SK-N-SH (cell line): ENCODE data around the gene RSAD2. TPM values are rescaled to one million over a fixed set of nuclear protein-coding genes. Genes with fewer than 3 reads are reported as not detected.
A peak's percentile ranks its signal among the peaks of the same experiment; 100 is the strongest.

Experiments used
- CTCF ChIA-PET: fragments of 300-600, 350-600 bp; formaldehyde crosslinking; extraction: SDS; loops from one replicate; lab custom pipeline; 2021; lab: Yijun Ruan, JAX
- POLR2A ChIA-PET: fragments of 350-600 bp; sonication (Branson Sonifier 250); formaldehyde crosslinking; extraction: SDS; loops from one replicate; lab custom pipeline; 2020; ENCODE audit warnings: antibody characterized with exemption, inconsistent platforms; lab: Yijun Ruan, JAX
- DNase-seq: peaks from one replicate; pipeline ENCODE4 v3.0.0; 2012
- H2AFZ ChIP-seq: fragments of 200-600 bp; sonication (generic); 2 replicates; pipeline ENCODE4 v1.8.1; 2016; ENCODE audit warnings: antibody characterized with exemption, mild to moderate bottlenecking, low read depth
- H3F3A ChIP-seq: fragments of 200-600 bp; sonication (generic); replicated peaks from 2 replicates; pipeline ENCODE3; 2016; ENCODE audit warnings: antibody characterized with exemption, mild to moderate bottlenecking; ENCODE audit not compliant: insufficient read depth
- H3K27ac ChIP-seq, 2 experiments: fragments of 200-500 bp in 1 of 2; fragments of 200-600 bp in 1 of 2; sonication (Bioruptor generic) in 1 of 2; sonication (generic), shearing (Covaris generic) in 1 of 2; 2 replicates each; pipeline versions ENCODE4 v1.5.1 to v1.6.1; 2014 to 2016; ENCODE audit warnings: low read depth in 2 of 2, inconsistent platforms in 1 of 2, low read length in 1 of 2, mild to moderate bottlenecking in 1 of 2, mixed read lengths in 1 of 2
- H3K27me3 ChIP-seq: fragments of 200-600 bp; sonication (generic), shearing (Covaris generic); 2 replicates; pipeline ENCODE4 v1.6.1; 2016; ENCODE audit warnings: mixed run types; ENCODE audit not compliant: insufficient read depth
- H3K36me3 ChIP-seq, 2 experiments: fragments of 200-500 bp in 1 of 2; fragments of 200-600 bp in 1 of 2; sonication (Bioruptor generic) in 1 of 2; sonication (generic) in 1 of 2; replicated peaks in 1 of 2; 2 replicates each; pipeline versions ENCODE3 to v1.5.1; 2014 to 2016; ENCODE audit warnings: low read length in 1 of 2, mild to moderate bottlenecking in 1 of 2; ENCODE audit not compliant: insufficient read depth in 2 of 2, control insufficient read depth in 1 of 2
- H3K4me1 ChIP-seq, 2 experiments: fragments of 200-500 bp in 1 of 2; fragments of 200-600 bp in 1 of 2; sonication (Bioruptor generic) in 1 of 2; sonication (generic), shearing (Covaris generic) in 1 of 2; 2 replicates each; pipeline versions ENCODE4 v1.5.1 to v1.6.1; 2014 to 2016; ENCODE audit warnings: low read depth in 1 of 2, low read length in 1 of 2, mixed run types in 1 of 2; ENCODE audit not compliant: insufficient read depth in 2 of 2, control insufficient read depth in 1 of 2
- H3K4me2 ChIP-seq: fragments of 200-600 bp; sonication (generic), shearing (Covaris generic); 2 replicates; pipeline ENCODE4 v1.6.1; 2017; ENCODE audit warnings: mixed run types
- H3K4me3 ChIP-seq, 2 experiments: fragments of 200-500 bp in 1 of 2; fragments of 200-600 bp in 1 of 2; sonication (Bioruptor generic) in 1 of 2; sonication (generic), shearing (Covaris generic) in 1 of 2; 2 replicates each; pipeline versions ENCODE4 v1.5.1 to v1.8.1; 2014 to 2016; ENCODE audit warnings: low read depth in 2 of 2, inconsistent platforms in 1 of 2, low read length in 1 of 2, mild to moderate bottlenecking in 1 of 2, mixed read lengths in 1 of 2, moderate library complexity in 1 of 2
- H3K79me2 ChIP-seq: fragments of 200-600 bp; sonication (generic); 2 replicates; pipeline ENCODE4 v1.8.1; 2017; ENCODE audit warnings: mild to moderate bottlenecking; ENCODE audit not compliant: insufficient read depth
- H3K9ac ChIP-seq: fragments of 200-600 bp; sonication (generic); 2 replicates; pipeline ENCODE4 v1.6.1; 2017; ENCODE audit warnings: mixed run types
- H3K9me2 ChIP-seq: fragments of 200-600 bp; sonication (generic); 2 replicates; pipeline ENCODE4 v1.6.1; 2017; ENCODE audit warnings: mixed run types
- H3K9me3 ChIP-seq: fragments of 200-600 bp; sonication (generic); 2 replicates; pipeline ENCODE4 v1.6.1; 2017; ENCODE audit warnings: mixed run types, mild to moderate bottlenecking, moderate library complexity
- H4K20me1 ChIP-seq: fragments of 200-600 bp; sonication (generic); 2 replicates; pipeline ENCODE4 v1.6.1; 2017; ENCODE audit warnings: mild to moderate bottlenecking, mixed run types; ENCODE audit not compliant: insufficient read depth
- ELF1 ChIP-seq: IDR thresholded peaks from 2 replicates; pipeline ENCODE4 v1.4.0; 2012
- EP300 ChIP-seq, 2 experiments: IDR thresholded peaks; 2 replicates each; pipeline versions ENCODE4 v1.4.0 to v1.6.1; 2012; ENCODE audit warnings: borderline replicate concordance in 1 of 2, low read depth in 1 of 2, low read length in 1 of 2
- FOXJ3 ChIP-seq: sonication (generic); formaldehyde crosslinking; IDR thresholded peaks from 2 replicates; pipeline ENCODE4 v1.5.1; 2020; ENCODE audit warnings: mild to moderate bottlenecking, missing genetic modification reagents
- GATA2 ChIP-seq: sonication (generic); formaldehyde crosslinking; IDR thresholded peaks from 2 replicates; pipeline ENCODE4 v1.5.0; 2020; ENCODE audit warnings: mild to moderate bottlenecking, missing genetic modification reagents
- JUND ChIP-seq: IDR thresholded peaks from 2 replicates; pipeline ENCODE4 v1.4.0; 2012
- MEF2A ChIP-seq: IDR thresholded peaks from 2 replicates; pipeline ENCODE4 v1.4.0; 2012; ENCODE audit warnings: low read depth, borderline replicate concordance
- RXRA ChIP-seq: IDR thresholded peaks from 2 replicates; pipeline ENCODE4 v1.4.0; 2012; ENCODE audit warnings: low read depth, mild to moderate bottlenecking, borderline replicate concordance
- SIN3A ChIP-seq: IDR thresholded peaks from 2 replicates; pipeline ENCODE4 v1.6.1; 2012; ENCODE audit warnings: low read depth, mild to moderate bottlenecking, low read length, moderate library complexity, borderline replicate concordance
- SMC3 ChIP-seq: IDR thresholded peaks from 2 replicates; pipeline ENCODE4 v1.6.1; 2012; ENCODE audit warnings: low read depth, low read length, improper control_type of control experiment
- TAF1 ChIP-seq: IDR thresholded peaks from 2 replicates; pipeline ENCODE4 v1.6.1; 2012; ENCODE audit warnings: low read depth, mild to moderate bottlenecking, low read length, moderate library complexity, borderline replicate concordance
- WGBS: methylation state at CpG from one replicate; pipeline ENCODE4 v1.1.6; 2017; ENCODE audit warnings: low lambda C conversion rate; 5-methylcytosine and 5-hydroxymethylcytosine counted together
- polyA plus RNA-seq, 3 experiments: library from polyadenylated mRNA; depleted of rRNA; stranded (reverse); fragments of >200 nt; gene quantifications; 2 replicates each; pipeline ENCODE4 v1.2.3, GENCODE V29; 2012
- TF ChIP-seq, protein P1 (sequence below): IDR thresholded peaks from 2 replicates; pipeline ENCODE4 v1.4.0; 2012; ENCODE audit warnings: low read depth
- TF ChIP-seq, protein P2 (sequence below): fragments of 150-350 bp; IDR thresholded peaks from 2 replicates; pipeline ENCODE4 v1.6.1; 2017; ENCODE audit warnings: antibody characterized with exemption, low read length, low read depth, borderline replicate concordance
- TF ChIP-seq, protein P3 (sequence below): IDR thresholded peaks from 2 replicates; pipeline ENCODE4 v1.4.0; 2012; ENCODE audit warnings: low read depth, borderline replicate concordance
- TF ChIP-seq, protein P4 (sequence below): IDR thresholded peaks from 2 replicates; pipeline ENCODE4 v1.6.1; 2012; ENCODE audit warnings: mild to moderate bottlenecking, low read depth, low read length, moderate library complexity
- TF ChIP-seq, protein P5 (sequence below): fragments of 150-350 bp; IDR thresholded peaks from 2 replicates; pipeline ENCODE4 v1.6.1; 2016; ENCODE audit warnings: mild to moderate bottlenecking, low read depth, low read length

The RSAD2 gene
- polyA plus RNA-seq, 1 of the 3 experiments (the other 2 are of a cell fraction), result 0.35 TPM

DNA sequence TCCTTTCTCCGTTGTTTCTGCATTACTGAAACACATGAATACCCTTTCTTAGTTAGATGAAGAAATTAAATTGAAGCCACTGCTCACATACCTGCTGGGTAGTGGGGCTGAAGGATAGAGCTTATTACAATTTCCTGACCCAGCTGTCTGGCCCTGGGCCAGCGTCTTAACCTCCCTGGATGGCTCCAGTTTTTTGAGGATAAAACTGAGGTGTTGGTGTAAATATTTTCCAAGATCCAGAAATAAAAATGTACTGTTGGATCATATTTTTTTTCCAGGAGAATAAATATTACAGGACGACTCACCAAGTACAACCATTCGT is 43.1 kb downstream of the RSAD2 start:
- no peak for DNase-seq
- Histone ChIP-seq H3K27ac (peak overlapping the region in 1 of 2 experiments; percentile 47; a peak in 1 of 4 replicates), H4K20me1 (peaks cover 53% of the 10 kb centered on the region), H3K36me3 (peaks cover 0 to 4% of the 10 kb centered on the region in 2 experiments), H3K4me3 (no peak overlapping the region), H3K4me1 (peaks cover 6 to 65% of the 10 kb centered on the region in 2 experiments; a peak in 2 of 4 replicates), H3K4me2 (0 out of 2 replicates have a peak overlapping the region, but pooled peaks have one; percentile 0), H2AFZ (no peak overlapping the region), H3F3A (peaks cover 11% of the 10 kb centered on the region), H3K79me2 (peaks cover 71% of the 10 kb centered on the region), H3K9ac (no peak overlapping the region), H3K9me2 (no peaks in the 10 kb centered on the region), H3K27me3 (no peaks in the 10 kb centered on the region), H3K9me3 (no peaks in the 10 kb centered on the region)
- WGBS, result 63% methylated on average over 4 of the region's 4 CpGs
- ChIA-PET POLR2A (interaction anchor here (1.7 kb wide), 1 partner anchor 88 kb away, joined by 5 read pairs; no protein-coding TSS in a partner anchor), CTCF (interaction anchor here (1.3 to 25.9 kb wide), 12 partner anchors 8 to 177 kb away, joined by 3 to 437 read pairs (median 7); no protein-coding TSS in a partner anchor)
- TF ChIP-seq, protein P1, sequence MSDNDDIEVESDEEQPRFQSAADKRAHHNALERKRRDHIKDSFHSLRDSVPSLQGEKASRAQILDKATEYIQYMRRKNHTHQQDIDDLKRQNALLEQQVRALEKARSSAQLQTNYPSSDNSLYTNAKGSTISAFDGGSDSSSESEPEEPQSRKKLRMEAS, result no peak
- TF ChIP-seq, protein P2, sequence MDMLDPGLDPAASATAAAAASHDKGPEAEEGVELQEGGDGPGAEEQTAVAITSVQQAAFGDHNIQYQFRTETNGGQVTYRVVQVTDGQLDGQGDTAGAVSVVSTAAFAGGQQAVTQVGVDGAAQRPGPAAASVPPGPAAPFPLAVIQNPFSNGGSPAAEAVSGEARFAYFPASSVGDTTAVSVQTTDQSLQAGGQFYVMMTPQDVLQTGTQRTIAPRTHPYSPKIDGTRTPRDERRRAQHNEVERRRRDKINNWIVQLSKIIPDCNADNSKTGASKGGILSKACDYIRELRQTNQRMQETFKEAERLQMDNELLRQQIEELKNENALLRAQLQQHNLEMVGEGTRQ, result no peak
- no peak for TF ChIP-seq RXRA
- no peak for TF ChIP-seq GATA2 (CRISPR knock-in tag)
- TF ChIP-seq JUND, result no peak
- no peak for TF ChIP-seq ELF1
- no peak for TF ChIP-seq SMC3
- no peak for TF ChIP-seq EP300 (IDR thresholded peaks at IDR 0.05; ENCODE audit: borderline replicate concordance in 1 of 2, low read depth in 1 of 2, low read length in 1 of 2)
- TF ChIP-seq SIN3A, result no peak
- no peak for TF ChIP-seq TAF1
- TF ChIP-seq, protein P3, sequence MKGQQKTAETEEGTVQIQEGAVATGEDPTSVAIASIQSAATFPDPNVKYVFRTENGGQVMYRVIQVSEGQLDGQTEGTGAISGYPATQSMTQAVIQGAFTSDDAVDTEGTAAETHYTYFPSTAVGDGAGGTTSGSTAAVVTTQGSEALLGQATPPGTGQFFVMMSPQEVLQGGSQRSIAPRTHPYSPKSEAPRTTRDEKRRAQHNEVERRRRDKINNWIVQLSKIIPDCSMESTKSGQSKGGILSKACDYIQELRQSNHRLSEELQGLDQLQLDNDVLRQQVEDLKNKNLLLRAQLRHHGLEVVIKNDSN, result no peak
- TF ChIP-seq, protein P4, sequence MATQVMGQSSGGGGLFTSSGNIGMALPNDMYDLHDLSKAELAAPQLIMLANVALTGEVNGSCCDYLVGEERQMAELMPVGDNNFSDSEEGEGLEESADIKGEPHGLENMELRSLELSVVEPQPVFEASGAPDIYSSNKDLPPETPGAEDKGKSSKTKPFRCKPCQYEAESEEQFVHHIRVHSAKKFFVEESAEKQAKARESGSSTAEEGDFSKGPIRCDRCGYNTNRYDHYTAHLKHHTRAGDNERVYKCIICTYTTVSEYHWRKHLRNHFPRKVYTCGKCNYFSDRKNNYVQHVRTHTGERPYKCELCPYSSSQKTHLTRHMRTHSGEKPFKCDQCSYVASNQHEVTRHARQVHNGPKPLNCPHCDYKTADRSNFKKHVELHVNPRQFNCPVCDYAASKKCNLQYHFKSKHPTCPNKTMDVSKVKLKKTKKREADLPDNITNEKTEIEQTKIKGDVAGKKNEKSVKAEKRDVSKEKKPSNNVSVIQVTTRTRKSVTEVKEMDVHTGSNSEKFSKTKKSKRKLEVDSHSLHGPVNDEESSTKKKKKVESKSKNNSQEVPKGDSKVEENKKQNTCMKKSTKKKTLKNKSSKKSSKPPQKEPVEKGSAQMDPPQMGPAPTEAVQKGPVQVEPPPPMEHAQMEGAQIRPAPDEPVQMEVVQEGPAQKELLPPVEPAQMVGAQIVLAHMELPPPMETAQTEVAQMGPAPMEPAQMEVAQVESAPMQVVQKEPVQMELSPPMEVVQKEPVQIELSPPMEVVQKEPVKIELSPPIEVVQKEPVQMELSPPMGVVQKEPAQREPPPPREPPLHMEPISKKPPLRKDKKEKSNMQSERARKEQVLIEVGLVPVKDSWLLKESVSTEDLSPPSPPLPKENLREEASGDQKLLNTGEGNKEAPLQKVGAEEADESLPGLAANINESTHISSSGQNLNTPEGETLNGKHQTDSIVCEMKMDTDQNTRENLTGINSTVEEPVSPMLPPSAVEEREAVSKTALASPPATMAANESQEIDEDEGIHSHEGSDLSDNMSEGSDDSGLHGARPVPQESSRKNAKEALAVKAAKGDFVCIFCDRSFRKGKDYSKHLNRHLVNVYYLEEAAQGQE, result no peak
- TF ChIP-seq FOXJ3 (CRISPR knock-in tag), result no peak
- TF ChIP-seq, protein P5, sequence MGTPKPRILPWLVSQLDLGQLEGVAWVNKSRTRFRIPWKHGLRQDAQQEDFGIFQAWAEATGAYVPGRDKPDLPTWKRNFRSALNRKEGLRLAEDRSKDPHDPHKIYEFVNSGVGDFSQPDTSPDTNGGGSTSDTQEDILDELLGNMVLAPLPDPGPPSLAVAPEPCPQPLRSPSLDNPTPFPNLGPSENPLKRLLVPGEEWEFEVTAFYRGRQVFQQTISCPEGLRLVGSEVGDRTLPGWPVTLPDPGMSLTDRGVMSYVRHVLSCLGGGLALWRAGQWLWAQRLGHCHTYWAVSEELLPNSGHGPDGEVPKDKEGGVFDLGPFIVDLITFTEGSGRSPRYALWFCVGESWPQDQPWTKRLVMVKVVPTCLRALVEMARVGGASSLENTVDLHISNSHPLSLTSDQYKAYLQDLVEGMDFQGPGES, result no peak
- no peak for TF ChIP-seq MEF2A
